ENCODE results near the gene GHITM. TPM values are rescaled to one million over a fixed set of nuclear protein-coding genes. Genes with fewer than 3 reads are reported as not detected.

The GHITM gene
- total and polyA plus RNA-seq, 2 experiments from 2014 or later, result 97.1 to 105 TPM

- TF ChIP-seq CTCF (conservative IDR thresholded peaks at IDR 0.05; ENCODE audit: low read depth in 2 of 2), result no peak
- TF ChIP-seq, protein P1, sequence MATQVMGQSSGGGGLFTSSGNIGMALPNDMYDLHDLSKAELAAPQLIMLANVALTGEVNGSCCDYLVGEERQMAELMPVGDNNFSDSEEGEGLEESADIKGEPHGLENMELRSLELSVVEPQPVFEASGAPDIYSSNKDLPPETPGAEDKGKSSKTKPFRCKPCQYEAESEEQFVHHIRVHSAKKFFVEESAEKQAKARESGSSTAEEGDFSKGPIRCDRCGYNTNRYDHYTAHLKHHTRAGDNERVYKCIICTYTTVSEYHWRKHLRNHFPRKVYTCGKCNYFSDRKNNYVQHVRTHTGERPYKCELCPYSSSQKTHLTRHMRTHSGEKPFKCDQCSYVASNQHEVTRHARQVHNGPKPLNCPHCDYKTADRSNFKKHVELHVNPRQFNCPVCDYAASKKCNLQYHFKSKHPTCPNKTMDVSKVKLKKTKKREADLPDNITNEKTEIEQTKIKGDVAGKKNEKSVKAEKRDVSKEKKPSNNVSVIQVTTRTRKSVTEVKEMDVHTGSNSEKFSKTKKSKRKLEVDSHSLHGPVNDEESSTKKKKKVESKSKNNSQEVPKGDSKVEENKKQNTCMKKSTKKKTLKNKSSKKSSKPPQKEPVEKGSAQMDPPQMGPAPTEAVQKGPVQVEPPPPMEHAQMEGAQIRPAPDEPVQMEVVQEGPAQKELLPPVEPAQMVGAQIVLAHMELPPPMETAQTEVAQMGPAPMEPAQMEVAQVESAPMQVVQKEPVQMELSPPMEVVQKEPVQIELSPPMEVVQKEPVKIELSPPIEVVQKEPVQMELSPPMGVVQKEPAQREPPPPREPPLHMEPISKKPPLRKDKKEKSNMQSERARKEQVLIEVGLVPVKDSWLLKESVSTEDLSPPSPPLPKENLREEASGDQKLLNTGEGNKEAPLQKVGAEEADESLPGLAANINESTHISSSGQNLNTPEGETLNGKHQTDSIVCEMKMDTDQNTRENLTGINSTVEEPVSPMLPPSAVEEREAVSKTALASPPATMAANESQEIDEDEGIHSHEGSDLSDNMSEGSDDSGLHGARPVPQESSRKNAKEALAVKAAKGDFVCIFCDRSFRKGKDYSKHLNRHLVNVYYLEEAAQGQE (IDR thresholded peaks at IDR 0.05; ENCODE audit: unreplicated experiment), result no peak
- no peak for TF ChIP-seq ZNF114 (CRISPR knock-in tag; IDR thresholded peaks at IDR 0.05)
- no peak for TF ChIP-seq NANOG (IDR thresholded peaks at IDR 0.05; ENCODE audit: borderline replicate concordance)
- no peak for TF ChIP-seq STAT1 (IDR thresholded peaks at IDR 0.05; ENCODE audit: unreplicated experiment)
- TF ChIP-seq ZNF331 (CRISPR knock-in tag; IDR thresholded peaks at IDR 0.05; ENCODE audit: low read depth), result no peak
- TF ChIP-seq CREB1 (CRISPR knock-in tag; IDR thresholded peaks at IDR 0.05; ENCODE audit: low read depth), result no peak
- no peak for TF ChIP-seq JUNB (IDR thresholded peaks at IDR 0.05; ENCODE audit: unreplicated experiment)
- TF ChIP-seq POLR2AphosphoS5 (IDR thresholded peaks at IDR 0.05; ENCODE audit: low read depth), result no peak
- TF ChIP-seq EZH2phosphoT487 (IDR thresholded peaks at IDR 0.05; ENCODE audit: unreplicated experiment), result no peak
- no peak for TF ChIP-seq EZH2 (IDR thresholded peaks at IDR 0.05; ENCODE audit: low read depth, unreplicated experiment)
These were observed 56.8 kb downstream of the GHITM start (continued) for GRCh38 chr10:84196083-84196482.

DNA sequence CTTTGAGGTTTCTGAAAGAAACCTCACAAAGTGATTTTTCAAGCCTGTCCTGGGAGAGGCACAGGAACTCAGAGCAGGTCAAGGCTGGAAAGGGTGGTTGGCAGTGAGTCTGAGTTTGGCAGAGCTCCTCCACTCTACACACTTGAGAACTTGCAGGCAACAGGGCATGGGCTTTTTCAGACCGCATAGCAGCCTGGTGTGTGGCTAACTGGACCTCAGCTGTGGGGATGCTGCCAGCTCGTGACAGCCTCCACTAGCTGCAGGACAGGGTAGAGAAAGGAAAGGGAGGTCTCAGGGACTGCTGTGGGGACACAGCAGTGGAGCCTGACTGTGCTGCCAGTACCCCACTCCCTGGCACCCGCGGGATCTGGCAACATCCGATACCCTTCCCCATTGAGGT lies 57.6 kb downstream of the GHITM start:
- Histone ChIP-seq H3K4me3 (no peak overlapping the region), H3K27me3 (ENCODE audit: insufficient read depth) (peaks cover 40% of the 10 kb centered on the region), H3K27ac (ENCODE audit: low read depth) (no peak overlapping the region), H3K36me3 (ENCODE audit: insufficient read depth) (no peaks in the 10 kb centered on the region), H3F3A (replicated peaks; ENCODE audit: low read depth) (no peaks in the 10 kb centered on the region), H4K20me1 (replicated peaks; ENCODE audit: insufficient read depth) (no peaks in the 10 kb centered on the region), H3K9me2 (ENCODE audit: insufficient read depth) (no peaks in the 10 kb centered on the region), H3K4me2 (no peak overlapping the region), H2AFZ (no peak overlapping the region), H3K79me2 (replicated peaks; ENCODE audit: insufficient read depth) (no peaks in the 10 kb centered on the region), H3K4me1 (ENCODE audit: insufficient read depth) (peaks cover 3% of the 10 kb centered on the region; the same call in 1 of the 2 replicates)
- ATAC-seq (no peak), DNase-seq (ENCODE audit: low spot score) (no peak)
- Mint-ChIP-seq H3K27me3 (ENCODE audit: insufficient read depth, low read depth, poor library complexity) (peaks cover 40% of the 10 kb centered on the region), H3K9me3 (no peaks in the 10 kb centered on the region), H3K4me1 (peaks cover 5% of the 10 kb centered on the region), H3K4me3 (no peak overlapping the region), H3K27ac (no peak overlapping the region), H3K36me3 (ENCODE audit: low read depth) (no peaks in the 10 kb centered on the region)
- TF ChIP-seq EZH2phosphoT487 (IDR thresholded peaks at IDR 0.05; ENCODE audit: unreplicated experiment) (no peak), ZNF114 (CRISPR knock-in tag; IDR thresholded peaks at IDR 0.05) (no peak)
- TF ChIP-seq, protein P1 (IDR thresholded peaks at IDR 0.05; ENCODE audit: unreplicated experiment), result no peak
